Measurements from ENCODE around the gene WDFY1.

Gene WDFY1

DNA sequence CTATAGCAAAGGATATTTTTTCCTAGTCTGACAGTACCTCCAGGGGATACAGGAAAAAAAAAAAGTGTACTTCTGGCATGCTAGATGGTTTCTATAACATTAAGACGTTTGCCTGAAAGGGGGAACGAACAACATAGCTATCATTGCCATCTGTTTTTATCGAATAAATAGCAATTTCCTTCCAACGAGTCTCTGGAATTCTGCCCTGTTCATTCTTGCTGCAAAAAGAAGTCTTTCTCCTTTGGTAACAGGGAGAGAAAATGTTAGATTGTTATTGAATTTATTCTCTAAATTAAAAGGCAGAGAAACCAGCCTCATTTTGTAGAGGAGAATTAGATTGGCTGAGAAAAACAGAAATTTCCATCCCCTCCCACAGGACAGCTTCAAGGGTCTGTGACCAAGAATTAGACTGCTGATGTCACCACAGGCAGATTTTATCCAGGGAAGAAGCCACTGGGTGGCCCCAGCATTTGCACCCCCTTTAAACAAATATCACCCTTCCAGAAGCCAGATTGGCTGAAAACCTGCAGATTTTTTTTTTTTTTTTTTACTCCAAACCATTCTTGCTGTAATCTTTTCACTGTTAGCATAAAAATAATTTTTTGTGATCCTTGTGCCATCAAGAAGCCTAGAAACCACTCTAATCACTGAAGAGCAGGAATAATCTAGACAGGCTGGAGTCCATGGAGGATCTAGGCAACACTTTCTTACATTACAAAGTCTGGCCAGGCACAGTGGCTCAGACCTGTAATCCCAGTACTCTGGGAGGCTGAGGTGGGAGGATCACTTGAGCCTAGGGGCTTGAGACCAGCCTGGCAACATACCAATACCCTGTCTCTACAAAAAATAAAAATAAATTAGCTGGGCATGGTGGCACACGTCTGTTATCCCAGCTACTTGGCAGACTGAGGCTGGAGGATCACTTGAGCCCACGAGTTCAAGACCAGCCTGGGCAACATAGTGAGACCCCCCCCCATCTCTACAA, 12.0 kb downstream of the WDFY1 start:
- TF ChIP-seq, protein P1, sequence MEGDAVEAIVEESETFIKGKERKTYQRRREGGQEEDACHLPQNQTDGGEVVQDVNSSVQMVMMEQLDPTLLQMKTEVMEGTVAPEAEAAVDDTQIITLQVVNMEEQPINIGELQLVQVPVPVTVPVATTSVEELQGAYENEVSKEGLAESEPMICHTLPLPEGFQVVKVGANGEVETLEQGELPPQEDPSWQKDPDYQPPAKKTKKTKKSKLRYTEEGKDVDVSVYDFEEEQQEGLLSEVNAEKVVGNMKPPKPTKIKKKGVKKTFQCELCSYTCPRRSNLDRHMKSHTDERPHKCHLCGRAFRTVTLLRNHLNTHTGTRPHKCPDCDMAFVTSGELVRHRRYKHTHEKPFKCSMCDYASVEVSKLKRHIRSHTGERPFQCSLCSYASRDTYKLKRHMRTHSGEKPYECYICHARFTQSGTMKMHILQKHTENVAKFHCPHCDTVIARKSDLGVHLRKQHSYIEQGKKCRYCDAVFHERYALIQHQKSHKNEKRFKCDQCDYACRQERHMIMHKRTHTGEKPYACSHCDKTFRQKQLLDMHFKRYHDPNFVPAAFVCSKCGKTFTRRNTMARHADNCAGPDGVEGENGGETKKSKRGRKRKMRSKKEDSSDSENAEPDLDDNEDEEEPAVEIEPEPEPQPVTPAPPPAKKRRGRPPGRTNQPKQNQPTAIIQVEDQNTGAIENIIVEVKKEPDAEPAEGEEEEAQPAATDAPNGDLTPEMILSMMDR (IDR thresholded peaks at IDR 0.05; ENCODE audit: low read depth, low read length), result no peak
- DNase-seq (ENCODE audit: low read depth in 2 of 2), result no peak
- no peak overlapping the region for H3K4me3 ChIP-seq (replicated peaks in 1 of 2; ENCODE audit: low read depth in 2 of 2, low read length in 2 of 2)

DNA sequence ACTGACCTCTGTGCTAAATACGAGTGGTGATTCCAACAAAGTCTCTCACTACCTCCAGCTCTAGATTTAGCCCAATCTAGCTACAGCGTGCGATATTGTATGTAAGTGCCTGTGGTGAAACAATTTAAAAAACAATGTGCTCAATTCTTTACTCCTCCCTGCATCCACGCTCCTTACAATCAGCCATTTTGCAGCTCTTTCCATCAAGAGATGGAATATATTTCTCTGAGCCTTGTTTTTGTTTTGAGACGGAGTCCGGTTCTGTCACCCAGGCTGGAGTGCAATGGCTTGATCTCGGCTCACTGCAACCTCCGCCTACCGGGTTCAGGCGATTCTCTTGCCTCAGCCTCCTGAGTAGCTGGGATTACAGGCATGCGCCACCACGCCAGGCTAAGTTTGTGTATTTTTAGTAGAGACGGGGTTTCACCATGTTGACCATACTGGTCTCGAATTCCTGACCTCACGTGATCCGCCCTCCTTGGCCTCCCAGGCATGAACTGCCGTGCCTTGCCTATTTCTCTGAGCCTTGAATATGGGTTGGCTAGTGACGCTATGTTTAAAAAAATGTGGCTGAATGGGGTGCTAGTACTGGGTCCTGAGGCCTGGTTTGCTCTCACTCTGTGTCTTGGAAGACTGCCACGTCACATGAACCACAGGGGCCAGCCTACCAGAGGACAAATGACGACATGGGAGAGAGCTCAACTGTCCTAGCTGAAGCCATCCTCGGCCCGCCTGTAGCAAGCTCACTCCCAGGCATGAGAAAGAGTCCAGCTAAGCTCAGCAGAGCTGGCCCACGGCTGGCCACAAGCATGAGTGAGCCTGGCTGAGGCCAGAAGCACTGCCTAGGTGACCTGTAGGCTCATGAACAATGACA, 14.8 kb downstream of the WDFY1 start:
- H3K4me3 ChIP-seq (replicated peaks in 1 of 2; ENCODE audit: low read depth in 2 of 2, low read length in 2 of 2), result no peak overlapping the region
- DNase-seq (ENCODE audit: low read depth in 2 of 2), result peak in 1 of 2 donors; percentile 75
- TF ChIP-seq, protein P1 (IDR thresholded peaks at IDR 0.05; ENCODE audit: low read depth, low read length), result no peak

DNA sequence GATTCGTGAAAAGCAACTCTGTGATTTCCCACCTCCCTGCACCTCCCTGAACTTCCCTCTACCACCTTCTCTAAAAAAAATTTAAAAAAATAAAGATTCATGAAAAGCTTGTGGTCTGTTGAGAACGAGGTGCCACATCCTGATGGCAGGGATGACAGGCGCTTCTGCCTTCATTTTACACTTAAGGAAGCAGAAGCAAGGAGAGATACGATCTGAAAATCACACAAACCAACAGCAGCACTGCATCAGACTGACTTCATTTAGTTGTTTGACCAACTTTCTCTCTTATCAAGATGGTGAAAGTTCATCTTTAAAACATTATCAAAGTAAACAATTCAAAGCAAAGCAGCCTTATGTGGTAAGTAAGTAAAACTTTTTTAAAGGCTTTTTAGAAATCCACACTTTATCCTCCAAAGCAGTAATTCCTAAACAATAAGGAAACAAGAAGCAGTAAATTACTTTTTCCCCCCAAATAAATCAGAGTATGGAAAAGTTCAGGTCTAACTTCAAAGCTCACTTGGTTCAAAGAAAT, 15.5 kb downstream of the WDFY1 start:
- TF ChIP-seq, protein P1 (IDR thresholded peaks at IDR 0.05; ENCODE audit: low read depth, low read length), result no peak
- H3K4me3 ChIP-seq (replicated peaks in 1 of 2; ENCODE audit: low read depth in 2 of 2, low read length in 2 of 2), result no peak overlapping the region
- no peak for DNase-seq (ENCODE audit: low read depth in 2 of 2)

DNA sequence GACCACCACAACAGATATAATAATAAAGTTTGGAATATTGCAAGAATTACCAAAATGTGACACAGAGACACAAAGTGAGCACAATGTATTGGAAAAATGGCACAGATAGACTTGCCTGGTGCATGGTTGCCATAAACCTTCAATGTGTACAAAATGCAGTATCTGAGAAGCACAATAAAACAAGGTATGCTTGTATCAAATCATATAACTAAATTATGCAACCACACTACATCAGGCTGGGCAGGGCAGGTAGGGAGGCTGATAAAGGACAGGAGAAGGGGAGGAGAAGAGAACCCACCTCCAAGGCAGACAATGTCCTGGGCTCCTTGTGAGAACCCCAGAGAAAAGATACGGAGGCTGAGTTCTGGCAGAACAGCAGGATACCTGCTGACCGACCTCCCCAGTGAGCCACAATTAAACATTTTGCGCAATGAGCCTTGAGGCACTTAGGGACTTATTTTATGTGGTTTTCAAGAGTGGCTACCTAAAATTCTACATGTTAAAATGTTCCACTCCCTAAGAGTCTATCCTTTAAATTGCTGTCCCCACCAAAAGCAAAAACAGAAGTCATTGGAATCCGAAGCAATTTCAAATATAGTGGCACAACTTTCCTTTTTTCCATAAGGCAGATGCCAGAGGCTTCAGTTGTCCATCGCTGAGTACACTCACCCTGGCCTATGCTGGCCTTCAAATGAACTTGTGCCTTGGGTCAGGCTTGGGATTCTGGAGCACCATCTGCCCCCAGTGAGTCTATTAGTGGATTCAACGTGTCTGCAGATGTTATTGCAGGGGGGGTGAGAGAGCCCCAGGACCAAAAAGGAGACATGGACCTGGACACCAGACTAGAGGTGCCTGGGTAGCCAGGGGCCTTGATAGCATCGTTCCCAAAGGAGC, 16.8 kb downstream of the WDFY1 start:
- TF ChIP-seq, protein P1 (IDR thresholded peaks at IDR 0.05; ENCODE audit: low read depth, low read length), result no peak
- no peak overlapping the region for H3K4me3 ChIP-seq (replicated peaks in 1 of 2; ENCODE audit: low read depth in 2 of 2, low read length in 2 of 2)
- no peak for DNase-seq (ENCODE audit: low read depth in 2 of 2)

DNA sequence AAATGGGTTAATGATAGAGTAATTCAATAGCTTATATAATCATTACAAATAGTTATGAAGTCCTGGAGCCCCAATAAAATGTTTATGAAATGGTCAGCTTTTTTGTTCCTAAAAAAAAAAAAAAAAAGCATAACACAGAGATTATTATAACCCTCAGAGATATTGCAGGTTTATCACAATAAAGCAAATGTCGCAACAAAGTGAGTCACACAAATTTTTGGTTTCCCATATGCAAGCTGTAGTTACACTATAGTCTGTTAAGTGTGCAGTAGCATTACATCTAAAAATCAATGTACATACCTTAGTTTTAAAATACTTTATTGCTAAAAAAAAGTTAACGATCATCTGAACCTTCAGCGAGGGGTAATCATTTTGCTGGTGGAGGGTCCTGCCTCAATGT, 20.0 kb downstream of the WDFY1 start:
- peak in 1 of 2 donors; percentile 64 for DNase-seq (ENCODE audit: low read depth in 2 of 2)
- H3K4me3 ChIP-seq (replicated peaks in 1 of 2; ENCODE audit: low read depth in 2 of 2, low read length in 2 of 2), result no peak overlapping the region
- TF ChIP-seq, protein P1 (IDR thresholded peaks at IDR 0.05; ENCODE audit: low read depth, low read length), result no peak

DNA sequence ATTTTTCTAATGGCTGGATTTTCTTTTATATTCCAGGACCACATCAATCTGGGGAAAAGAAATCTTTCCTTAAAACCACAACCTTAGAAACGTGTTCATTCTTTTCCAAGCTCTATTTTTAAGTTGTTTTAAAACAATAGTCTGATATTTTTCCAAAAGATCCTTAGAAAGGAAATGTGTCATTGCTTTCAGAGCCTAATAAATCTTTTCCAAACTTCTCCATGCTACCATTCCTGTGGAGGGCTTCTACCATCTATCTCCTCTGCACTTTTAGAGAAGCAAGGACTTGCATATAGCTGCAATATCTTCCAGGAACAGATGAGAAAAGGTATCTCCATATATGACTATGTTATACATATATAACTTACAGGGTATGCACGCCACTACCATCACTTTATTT, 21.2 kb downstream of the WDFY1 start:
- DNase-seq (ENCODE audit: low read depth in 2 of 2), result peak; percentile 19 to 32
- TF ChIP-seq, protein P1 (IDR thresholded peaks at IDR 0.05; ENCODE audit: low read depth, low read length), result no peak

More for the DNA sequence above, 21.2 kb downstream of the WDFY1 start:
- no peak overlapping the region for H3K4me3 ChIP-seq (replicated peaks in 1 of 2; ENCODE audit: low read depth in 2 of 2, low read length in 2 of 2)
